GM21515 (cell line): Measurements from ENCODE around the gene TMPRSS9.

ENCODE experiments used
- ATAC-seq: cut with Tn5 transposase; IDR thresholded peaks from one replicate; pipeline ENCODE4 v1.9.1; 2021; ENCODE audit not compliant: unreplicated experiment

Gene TMPRSS9

DNA sequence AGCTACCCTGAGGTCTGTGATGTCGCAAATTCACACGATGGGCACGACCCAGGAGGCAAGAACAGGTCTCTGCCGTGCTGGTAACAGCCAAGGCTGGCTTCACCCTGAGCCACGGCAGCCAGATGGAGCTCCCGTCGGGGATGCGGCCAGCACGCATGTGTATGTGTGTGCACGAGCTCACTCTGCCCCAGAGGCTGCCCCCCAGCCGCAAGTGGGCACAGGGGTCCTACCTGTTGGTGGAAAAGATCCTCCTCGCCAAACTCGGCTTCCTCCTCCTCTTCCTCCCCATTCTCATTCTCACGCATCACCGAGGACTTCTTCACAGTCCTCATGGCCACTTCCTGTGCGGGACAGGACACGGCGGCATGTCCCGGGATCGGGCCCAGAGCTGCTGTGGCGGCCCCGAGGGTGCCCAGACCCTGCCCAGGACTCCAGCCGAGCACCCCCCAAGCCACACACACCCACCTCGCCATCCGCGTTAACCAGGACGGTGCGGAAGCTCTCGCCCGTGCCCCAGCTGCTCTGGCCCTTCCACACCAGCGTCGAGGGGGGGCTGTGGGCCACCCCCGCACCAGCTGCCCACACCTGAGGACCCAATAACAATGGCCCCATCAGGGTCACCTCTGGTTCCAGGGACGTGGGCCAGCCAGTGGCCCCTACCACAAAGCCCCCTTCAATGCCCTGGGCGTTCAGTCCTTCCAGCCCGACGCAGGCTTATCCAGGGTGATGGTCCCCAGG, 71.4 kb downstream of the TMPRSS9 start:
- ATAC-seq, result no peak

DNA sequence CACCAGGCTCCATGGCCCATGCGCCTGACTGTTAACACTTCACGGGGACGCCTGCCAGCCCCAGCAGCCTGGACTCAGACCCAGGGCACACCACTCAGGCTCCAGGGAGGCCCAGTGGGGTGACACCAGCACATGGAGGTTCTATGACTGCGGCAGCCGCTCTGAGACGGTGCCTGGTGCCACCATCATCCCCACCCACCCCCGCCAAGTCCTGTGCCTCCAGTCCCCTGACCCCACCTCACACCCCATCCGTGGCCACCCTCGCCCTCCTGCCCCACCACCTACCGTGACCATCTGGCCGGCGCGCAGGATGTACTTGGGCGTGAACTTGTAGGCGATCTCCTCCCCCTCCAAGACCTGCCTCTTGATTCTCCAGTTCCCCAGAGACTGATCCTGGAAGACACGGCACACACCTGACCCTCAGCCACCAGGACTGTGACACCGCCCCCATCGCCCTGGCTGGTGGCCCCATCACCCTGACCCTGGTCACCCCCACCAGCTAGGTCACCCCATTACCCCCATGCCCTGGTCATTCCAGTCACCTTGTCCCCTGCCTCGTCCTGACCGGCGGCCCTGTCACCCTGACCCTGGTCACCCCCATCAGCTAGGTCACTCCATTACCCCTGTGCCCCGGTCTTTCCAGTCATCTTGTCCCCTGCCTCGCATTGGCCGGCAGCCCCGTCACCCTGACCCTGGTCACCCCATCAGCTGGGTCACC, 72.2 kb downstream of the TMPRSS9 start:
- no peak for ATAC-seq

- ATAC-seq, result no peak
Measured at GRCh38 chr19:2433854-2434253, 73.8 kb downstream of the TMPRSS9 start.

- no peak for ATAC-seq
Measured at GRCh38 chr19:2434267-2434666, 74.2 kb downstream of the TMPRSS9 start.

DNA sequence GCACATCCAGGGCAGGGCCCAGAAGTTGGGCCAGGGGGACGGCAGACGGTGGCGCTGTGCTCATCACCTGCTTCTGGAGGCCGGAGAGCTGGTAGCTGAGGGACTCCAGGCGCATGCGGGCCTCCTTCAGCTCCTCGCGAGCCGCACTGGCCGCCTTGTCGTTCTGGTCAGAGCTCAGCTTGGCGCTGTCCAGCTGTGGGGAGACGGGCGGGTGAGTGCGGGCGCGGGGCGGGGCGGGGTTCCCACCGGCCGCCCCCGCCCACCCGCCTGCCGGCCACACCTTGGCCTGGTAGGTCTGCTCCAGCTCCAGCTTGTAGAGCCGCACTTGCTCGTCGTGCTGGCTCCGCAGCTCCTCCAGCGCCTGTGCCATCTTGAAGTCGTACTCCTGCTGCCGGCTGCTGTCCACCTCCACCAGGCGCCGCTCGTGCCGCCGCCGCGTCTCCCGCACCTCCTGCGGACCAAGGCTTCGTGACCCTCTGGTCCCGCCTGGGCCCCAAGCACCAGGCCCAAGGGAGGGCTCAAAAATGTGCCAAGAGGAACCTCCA, 74.7 kb downstream of the TMPRSS9 start:
- no peak for ATAC-seq

GRCh38 chr19:2436384-2436783, 76.3 kb downstream of the TMPRSS9 start:
- no peak for ATAC-seq

- no peak for ATAC-seq
Measured at GRCh38 chr19:2436926-2437325, 76.9 kb downstream of the TMPRSS9 start.

DNA sequence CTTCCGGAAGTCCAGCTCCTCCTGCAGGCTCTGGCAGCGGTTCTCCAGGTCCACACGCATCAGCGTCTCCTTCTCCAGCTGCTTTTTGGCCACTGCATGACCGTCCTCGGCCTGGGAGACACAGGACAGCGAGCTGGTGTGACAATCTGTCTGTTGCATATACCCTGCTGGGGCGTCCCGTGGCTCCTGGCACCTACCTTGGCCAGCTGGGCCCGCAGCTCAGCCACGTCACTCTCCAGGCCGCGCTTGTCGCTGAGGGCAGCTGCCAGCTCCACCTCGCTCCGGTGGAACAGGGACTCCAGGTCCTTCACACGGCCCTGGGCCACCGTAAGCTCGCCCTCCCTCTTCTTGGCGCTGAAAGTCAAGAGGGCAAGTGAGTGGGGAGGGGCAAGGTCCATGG, 78.1 kb downstream of the TMPRSS9 start:
- no peak for ATAC-seq

GRCh38 chr19:2440515-2440914, 80.5 kb downstream of the TMPRSS9 start:
- ATAC-seq, result no peak

GRCh38 chr19:2441096-2441752, 81.2 kb downstream of the TMPRSS9 start:
- ATAC-seq, result no peak

- ATAC-seq, result no peak
Measured at GRCh38 chr19:2443116-2443784, 83.2 kb downstream of the TMPRSS9 start.

DNA sequence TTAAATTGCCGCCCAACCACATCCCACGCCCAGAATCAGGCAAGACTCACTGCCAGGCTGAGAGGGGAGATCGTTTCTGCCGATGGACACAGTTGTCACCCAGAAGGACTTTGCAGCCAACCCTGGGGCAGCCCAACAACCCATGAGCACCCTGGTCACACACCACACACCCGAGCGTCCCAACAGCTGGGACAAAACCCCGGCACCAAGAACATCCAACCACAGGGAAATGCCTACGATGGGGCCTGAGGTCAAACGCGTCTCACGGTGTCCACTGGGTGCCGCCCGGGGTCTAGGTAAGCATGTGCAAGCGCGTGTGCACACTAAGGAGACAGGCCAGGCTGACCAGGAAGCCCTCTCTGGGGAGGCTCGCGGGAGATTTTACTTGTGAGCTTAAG, 83.7 kb downstream of the TMPRSS9 start:
- ATAC-seq, result no peak

DNA sequence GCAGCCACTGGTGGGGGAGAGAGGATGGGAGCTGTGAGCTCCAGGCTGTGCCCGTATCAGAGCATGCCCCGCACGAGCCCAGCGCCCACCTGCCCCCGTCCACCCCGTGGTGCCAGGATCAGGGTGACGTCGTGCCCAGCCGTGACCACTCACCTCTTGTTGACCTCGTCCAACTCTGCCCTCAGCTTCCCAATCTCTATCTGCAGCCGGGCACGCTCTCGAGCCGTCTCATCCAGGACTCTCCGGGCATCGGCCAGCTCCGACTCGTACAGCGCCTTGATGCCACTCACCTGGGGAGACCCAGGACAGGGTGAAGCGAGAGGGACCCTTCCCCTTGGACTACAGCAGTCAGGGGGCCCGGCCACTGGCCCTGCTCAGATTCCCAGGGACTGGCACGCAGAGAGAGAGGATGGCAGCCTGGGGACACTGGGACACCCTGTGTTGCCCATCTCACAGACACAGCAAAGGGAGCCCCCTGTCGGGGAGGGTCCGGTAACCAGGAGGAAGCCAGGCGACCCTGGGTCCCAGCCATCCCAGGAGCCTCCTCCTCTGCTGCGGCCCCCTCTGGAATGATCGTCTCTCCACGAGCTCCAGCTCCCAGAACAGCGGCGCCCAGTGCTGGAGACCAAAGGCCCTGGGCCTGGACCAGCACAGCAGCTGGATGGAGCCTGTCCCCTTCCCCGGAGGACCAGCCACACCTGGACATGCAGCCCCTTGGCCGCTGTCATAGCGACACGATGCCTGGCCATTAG, 84.4 kb downstream of the TMPRSS9 start:
- no peak for ATAC-seq

DNA sequence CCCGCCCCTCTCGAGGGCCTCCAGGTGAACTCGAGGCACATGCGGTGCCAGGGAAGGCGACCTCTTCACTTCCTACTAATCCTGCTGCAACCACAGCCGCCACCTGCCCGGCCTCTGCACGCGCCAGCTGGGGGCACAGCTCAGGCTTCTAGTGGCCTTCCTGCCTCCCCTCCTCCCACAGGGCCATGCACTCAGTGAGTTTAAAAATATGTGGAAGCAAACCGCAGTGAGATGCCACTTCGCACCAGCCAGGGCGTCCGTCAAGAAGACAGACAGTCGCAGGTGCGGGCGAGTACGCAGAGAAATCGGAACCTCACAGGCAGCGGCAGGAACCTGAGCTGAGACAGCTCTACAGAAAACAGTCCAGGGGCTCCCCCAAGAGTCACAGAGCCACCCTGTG, 86.3 kb downstream of the TMPRSS9 start:
- ATAC-seq, result no peak

DNA sequence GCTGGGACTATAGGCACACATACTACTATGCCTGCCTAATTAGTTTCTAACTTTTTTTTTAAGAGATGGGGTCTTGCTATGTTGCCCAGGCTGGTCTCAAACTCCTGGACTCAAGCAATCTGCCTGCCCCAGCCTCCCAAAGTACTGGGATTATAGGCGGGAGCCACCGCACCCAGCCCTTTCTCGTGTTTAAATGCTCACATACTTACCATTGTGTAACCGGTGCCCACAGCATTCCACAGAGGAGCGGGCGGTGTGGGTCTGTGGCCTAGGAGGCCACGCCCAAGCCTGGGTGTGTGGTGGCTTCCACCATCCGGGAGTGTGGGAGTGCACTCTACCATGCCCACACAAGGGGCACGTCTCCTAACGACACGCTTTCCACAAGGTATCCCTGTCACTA, 89.0 kb downstream of the TMPRSS9 start:
- no peak for ATAC-seq

- no peak for ATAC-seq
Measured at GRCh38 chr19:2451138-2451537, 91.1 kb downstream of the TMPRSS9 start.

- no peak for ATAC-seq
Measured at GRCh38 chr19:2451741-2452140, 91.7 kb downstream of the TMPRSS9 start.

GRCh38 chr19:2453431-2454025, 93.5 kb downstream of the TMPRSS9 start:
- no peak for ATAC-seq

GRCh38 chr19:2454199-2454961, 94.3 kb downstream of the TMPRSS9 start:
- ATAC-seq, result no peak
